PFSK-1 (cell line): Measurements from ENCODE around the gene NFKBIA.
A peak's percentile ranks its signal among the peaks of the same experiment; 100 is the strongest.

Experiments used
- FOXP2 ChIP-seq: optimal IDR thresholded peaks from 2 replicates; pipeline ENCODE3; 2011; ENCODE audit warnings: borderline replicate concordance, control low read depth, inconsistent platforms; ENCODE audit not compliant: insufficient read depth; ENCODE audit errors: extremely low read length, extremely low read depth
- POLR2AphosphoS5 ChIP-seq: IDR thresholded peaks from 2 replicates; pipeline ENCODE4 v1.6.1; 2012; ENCODE audit warnings: low read depth, mild to moderate bottlenecking, control low read depth, low read length, moderate library complexity
- SIN3A ChIP-seq: IDR thresholded peaks from 2 replicates; pipeline ENCODE4 v1.6.1; 2012; ENCODE audit warnings: mild to moderate bottlenecking, low read length, moderate library complexity, borderline replicate concordance; ENCODE audit not compliant: insufficient read depth
- TAF1 ChIP-seq: IDR thresholded peaks from 2 replicates; pipeline ENCODE4 v1.6.1; 2012; ENCODE audit warnings: low read length, control low read depth, borderline replicate concordance; ENCODE audit not compliant: insufficient read depth

- TF ChIP-seq POLR2AphosphoS5 = peak; percentile 41; the same call in 1 of the 2 replicates
- 0 out of 2 replicates have a peak, but pooled peaks have one; percentile 49 for TF ChIP-seq TAF1
- no peak for TF ChIP-seq SIN3A
- TF ChIP-seq FOXP2 = no peak
Observed at GRCh38 chr14:35404449-35405303, at the start of gene NFKBIA.
